NCI-H2196 (cell line): Measurements from ENCODE around the gene CDX1.

ENCODE experiments used
- DNase-seq: peaks from one replicate; lab custom pipeline; 2025; ENCODE audit not compliant: unreplicated experiment; lab: John Stamatoyannopoulos, UW

The CDX1 gene

DNA sequence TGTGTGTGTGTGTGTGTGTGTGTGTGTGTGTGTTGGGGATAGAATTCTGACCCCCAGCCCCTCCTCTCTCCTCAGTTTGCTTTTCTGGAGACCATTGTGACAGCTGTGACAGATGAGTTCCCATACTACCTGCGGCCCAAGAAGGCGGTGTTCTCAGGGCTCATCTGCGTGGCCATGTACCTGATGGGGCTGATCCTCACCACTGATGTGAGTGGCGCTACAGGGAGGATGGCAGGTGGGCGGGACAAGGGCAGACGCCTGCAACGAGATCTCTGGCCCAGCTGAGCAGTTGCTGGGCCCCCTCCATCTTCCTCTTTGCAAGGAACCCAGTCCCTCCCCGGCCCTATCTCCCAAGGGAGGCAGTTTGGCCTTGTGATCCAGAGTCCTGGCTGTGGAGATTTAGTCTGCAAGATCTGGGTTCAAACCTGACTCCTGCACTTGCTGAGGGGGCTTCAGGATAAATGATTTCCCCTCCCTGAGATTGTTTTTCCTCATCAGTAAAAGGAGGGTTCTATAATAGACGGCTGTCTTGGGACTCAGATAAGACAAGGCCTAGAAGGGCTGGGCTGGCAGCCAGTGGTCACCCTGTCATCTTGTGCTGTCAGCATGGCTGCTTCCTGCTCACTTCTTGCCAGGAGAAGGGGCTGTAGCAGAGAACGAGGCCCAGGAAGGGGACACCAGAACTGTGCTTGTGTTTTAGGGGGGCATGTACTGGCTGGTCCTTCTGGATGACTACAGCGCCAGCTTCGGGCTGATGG, 37.4 kb downstream of the CDX1 start:
- no peak for DNase-seq

DNA sequence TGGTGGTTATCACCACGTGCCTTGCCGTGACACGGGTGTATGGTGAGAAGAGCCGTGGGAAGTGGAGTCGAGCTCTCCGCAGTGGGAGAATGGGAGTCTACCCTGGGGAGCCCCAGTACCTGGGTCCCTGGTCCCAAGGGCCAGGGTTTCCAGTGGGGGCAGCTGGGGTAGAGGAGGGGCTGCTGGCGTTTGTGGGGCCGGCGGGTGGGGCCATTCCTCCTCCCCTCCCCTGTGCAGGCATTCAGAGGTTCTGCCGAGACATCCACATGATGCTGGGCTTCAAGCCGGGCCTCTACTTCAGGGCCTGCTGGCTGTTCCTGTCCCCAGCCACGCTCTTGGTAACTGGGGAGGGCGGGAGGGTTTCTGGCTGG, 38.0 kb downstream of the CDX1 start:
- no peak for DNase-seq

DNA sequence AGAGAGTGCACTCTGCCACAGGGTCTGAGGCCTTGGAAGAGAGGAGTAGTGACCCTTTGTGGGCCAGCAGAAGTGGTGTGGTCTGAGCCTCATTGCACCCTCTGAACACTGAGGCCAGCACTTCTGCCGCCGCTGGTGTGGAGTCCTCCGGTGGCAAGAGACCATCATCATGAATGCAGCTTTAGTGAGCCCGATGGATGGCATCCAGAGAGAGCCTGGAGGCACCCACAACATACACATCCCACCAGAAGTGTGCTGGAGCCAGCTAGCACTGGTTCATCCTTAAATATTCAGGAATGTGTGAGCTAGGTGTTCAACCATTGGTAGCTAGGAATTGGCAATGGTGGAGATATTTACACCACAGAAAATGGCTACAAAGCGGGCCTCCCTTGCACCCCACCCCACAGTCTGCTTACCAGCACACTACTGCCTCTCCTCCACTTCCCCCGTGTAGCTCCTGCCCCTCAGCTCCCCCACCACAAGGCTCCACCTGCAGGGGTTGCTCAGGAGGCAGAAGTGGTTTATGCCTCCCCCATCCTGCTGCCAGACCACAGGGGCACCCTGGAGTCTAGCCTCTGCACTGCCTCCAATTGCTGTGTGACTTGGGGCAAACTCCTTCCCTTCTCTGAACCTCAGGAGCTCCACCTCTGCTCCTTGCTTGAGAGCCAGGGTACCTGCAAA, 39.7 kb downstream of the CDX1 start:
- no peak for DNase-seq

DNA sequence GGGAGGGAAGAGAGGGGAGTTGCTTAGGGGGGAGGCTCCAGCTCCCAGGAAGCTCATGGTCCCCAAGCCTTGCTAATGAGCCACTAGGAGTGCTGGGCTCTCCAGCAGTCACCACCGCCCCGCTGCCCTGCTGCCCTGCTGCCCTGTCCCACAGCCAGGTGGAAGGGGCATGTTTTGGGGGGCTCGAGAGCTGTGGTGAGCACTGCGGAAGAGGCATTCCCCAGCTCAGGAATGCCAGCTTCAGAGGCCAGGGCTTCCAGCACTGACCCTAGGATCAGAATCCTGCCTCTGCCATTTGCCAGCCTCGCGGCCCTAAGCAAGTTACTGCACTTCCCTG, 40.2 kb downstream of the CDX1 start:
- DNase-seq = no peak

DNA sequence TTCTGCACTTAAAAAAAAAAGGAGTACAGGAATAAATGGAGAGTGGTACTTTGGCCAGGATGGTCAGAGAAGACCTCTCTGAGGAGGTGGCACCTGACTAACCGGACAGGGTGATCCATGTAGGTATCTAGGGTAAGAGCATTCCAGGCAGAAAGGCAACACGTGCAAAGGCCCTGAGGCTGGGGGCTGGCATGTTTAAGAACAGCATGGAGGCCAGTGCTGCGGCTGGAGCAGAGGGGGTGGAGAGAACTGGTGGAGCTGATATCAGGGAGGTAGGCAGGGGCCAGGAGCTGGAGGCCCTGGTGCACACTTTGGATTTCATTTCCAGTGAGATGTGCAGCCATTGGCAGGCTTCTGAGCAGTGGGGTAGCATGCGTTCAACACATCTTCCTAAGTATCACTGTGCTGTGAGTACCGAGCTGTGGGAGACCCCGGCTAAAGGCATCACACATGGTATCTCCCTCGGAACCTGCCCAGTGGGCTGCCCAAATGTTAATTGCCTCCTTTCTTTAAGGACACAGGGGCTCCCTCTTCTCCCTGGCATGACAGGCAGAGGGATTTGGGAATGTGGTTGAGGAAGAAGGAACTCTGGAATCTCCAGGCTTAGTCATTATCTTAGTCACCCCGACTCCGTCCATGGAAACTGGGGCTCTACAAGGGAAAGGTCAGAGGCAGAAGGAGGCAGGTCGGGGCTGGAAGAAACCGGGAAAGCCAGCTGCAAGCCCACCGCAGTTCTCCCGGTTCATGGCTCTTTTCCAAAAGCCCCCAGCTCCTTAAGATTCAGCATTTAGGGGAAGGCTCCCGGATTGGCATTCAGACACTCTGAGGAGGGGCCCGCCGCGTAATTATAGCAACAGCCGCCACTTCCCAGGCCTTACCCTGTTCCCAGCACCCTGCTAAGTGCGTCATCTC, 41.9 kb downstream of the CDX1 start:
- DNase-seq = no peak

DNA sequence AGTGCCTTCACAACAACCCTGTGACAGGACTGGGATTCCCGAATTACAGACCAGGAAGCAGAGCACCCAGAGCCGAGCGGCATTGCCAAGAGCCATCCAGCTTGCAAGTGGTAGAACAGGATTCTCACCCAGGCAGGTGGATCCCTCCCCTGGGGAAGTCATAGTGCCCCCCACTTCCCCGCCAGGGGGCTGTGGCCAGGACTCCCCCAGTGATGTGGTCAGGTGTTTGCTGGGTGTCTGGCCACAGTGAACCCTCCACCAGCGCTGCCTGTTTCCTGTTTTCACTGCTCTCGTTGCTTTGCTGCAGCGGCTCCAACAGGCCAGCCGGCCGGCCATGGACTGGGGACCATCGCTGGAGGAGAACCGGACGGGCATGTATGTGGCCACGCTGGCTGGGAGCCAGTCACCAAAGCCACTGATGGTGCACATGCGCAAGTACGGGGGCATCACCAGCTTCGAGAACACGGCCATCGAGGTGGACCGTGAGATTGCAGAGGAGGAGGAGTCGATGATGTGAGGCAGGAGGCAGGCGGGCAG, 42.6 kb downstream of the CDX1 start:
- no peak for DNase-seq

DNA sequence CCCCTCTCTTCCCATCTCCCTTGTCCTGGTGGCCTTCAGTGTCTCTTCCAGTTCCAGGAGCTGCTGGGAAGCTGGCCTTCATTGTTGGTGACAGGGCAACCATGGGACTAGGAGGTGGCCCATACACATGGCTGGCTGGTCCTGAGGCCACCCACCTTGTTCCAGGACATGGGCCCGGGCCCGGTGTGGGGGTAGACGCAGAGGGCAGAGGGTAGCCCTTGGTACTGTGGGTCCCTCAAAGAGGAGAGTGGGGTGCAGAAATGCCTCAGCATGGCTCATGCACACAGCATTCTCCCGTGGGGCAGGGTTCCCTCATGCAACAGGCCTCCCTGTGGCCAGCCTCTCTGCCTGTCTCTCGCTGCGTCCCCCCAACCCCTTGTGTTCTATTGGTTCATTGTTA, 44.1 kb downstream of the CDX1 start:
- no peak for DNase-seq

DNA sequence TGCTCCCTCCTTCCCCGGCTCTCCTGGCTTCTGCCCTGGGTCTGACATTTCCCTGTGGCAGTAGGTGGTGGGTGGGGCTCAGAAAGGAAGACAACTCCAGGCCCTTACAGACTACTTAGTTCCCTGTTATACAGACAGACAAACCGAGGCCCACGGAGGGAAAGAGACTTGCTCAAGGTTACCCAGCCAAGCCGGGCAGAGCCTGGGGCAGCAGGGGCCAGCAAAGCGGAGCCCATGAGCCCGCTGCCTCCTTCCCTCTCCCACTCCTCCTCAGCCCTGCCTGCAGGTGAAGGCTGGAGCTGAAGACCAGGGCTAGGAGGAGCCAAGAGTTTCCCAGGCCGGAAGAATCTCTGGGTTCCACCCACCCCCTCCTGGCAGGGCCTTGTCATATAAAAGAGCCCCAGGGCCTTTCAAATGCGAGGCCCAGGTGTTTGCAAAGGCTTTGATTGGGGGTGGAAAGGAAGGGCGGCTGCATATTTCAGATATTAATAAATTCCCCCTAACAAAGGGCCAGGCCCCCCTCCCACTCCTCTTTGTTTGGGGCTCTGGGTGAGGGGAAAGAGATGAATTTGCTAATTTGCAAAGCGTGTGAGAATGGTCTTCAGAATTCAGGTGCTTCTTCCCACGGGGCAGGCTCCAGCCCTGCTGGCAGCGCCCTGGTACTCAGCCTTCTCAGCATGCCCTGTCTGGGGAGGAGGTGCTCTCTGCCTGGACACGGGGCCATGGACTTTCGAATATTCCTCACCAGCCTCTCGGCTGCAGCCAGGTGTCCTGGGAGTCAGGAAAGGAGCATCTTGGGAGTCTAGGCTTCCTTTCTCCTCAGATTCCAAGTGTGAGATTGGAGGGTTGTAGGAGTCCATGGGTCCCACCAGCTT, 44.8 kb downstream of the CDX1 start:
- no peak for DNase-seq

DNA sequence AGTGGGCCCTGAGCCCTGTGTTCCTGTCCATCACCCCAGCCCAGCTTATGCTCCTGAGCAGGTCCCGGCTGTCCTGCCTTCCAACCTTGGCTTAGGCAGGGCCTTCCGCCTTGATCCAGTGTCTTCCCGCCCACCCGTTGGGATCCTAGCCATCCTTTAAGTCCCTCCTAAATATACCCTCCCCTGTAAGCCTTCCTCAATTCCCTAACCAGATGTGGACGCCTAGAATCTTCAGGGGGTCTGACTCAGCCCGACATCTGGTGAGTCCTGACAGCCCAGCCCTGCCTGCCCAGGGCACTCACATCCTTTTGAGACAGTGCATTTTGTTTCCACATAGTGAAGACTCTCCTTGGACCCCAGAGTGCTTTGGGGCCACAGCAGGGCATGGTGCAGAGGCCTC, 47.0 kb downstream of the CDX1 start:
- no peak for DNase-seq

DNA sequence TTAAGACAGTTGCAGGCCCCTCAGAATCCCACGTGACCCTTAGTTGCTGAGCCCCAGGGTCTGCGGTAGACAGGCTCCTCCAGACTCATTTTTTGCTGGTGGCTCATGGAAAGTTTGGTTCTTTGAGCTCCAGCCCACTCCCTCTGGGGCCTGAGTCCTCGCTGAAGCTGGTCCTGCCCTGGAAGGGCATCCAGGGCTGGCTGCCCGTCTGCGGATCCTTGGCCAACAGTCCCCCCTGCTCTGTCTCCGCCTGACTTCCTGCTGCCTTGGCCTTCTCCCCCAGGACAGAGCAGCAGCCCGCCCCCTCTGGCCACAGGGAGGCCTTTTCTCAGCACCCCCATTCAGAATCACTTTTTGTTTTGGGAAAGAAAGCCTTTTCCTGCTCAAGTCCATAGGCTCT, 47.7 kb downstream of the CDX1 start:
- no peak for DNase-seq

DNA sequence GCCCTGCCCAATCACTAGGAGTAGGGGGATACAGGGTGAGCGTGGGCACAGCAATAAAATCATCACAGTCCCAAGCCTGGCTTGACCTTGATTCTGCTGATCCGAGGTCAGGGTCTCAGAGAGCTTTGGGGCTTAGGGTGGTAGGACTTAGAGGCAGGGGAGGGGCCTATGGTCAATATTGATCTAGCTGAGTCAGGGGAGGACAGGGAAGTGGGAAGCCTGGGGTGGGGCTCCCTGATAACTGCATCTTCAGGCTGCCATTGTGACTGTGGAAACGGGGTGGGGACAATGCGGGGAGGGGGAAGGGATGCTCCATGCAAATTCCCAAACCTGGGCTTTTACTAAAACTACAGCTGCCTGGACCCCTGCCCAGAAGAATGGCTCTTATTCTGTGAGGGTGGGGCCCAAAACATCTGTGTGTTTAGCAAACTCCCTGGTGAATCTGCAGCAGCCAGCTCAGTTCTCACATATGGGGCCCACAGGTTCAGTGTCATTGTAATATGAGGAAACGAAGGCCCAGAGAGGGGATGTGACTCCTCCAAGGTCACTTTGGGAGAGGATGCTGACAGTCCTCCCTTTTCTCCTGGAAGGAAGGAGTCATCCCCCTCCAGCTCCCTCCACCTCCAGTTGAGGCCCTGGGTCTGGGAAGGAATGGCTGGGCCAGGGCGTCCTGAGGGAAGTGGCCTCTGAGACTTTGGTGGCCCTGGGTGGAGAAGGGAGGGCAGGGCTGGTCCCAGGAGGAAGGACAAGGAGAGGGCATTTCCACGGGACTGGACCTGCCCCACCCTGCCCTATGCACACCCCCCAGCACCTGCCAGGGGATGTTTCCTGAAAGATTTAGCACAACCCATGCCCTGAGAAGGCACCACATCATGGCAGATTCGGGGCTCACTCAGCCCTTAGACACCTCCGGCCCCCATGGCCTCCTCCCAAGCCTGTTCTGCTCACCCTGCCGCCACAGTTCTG, 49.7 kb downstream of the CDX1 start:
- DNase-seq = no peak

DNA sequence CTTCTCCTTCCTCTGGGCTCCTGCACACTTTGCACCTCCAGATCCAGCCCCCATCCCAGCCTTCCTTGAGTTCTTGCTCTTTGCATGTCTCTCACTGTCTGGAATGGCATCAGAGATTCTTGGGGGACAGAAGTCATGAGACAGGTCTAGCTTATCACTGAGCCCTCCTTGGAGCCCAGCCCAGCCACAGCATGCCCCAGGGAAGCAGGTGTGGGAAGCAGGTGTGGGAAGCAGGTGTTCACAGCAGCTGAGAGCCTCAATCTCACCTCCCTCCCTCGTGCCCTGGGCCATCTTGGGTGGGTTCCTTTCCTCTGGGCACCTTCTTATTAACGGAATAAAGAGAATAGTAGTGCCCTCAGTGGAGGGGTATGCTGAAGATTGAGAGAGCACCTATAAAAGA, 50.5 kb downstream of the CDX1 start:
- no peak for DNase-seq

DNA sequence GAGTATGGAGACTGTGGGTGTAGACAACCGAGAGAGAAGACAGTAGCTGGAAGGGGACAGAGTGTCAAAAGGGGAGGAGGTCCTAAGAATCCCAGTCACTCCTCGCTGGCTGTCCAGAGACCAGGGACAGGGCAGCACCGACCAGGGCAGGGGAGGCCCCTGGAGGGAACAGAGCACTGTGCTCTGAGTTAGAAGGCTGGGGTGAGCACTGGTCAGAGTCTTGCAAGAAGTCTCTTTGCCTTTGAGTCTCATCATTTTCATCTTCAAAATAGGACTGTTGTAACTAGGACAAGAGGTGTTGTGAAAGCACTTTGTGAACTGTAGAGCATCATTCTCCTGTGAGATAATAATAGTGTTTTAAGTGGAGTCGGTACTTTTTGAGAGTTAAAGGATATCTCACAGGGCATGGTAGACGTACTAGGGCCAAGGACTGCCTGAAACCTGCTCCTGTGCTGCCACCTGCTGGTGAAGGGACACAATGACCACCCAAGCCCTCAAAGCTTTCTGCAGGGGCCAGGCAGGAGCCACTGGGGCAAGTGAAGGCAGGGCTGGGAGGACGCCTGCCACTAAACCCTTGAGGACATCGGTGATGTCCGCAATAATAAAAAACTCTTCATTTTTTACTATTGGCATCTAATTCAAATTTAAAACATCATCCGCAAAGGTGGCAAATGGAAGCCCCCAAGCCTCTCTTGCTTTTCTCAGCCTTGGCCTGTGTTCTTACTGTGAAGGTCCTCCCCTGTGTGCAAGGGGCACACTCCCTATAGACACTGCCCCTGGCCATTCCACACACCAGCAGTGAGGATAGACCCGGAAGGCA, 51.5 kb downstream of the CDX1 start:
- DNase-seq = peak; percentile 77

DNA sequence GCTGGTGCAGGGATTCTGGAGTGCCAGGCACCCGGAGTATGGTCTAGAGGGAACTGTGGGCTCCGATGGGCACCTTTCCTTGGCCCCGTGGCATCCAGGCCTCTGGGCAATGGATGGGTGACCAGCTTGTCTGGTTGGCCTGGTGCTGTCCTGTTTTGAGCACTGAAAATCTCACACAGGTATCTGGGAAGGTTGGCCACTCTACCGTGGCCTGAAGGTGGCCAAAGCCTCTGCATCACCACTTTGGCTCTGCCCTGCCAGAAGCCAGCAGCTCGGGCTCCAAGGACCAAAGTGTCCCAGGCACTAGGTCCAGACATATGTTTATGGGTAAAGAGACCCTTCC, 52.1 kb downstream of the CDX1 start:
- DNase-seq = no peak

DNA sequence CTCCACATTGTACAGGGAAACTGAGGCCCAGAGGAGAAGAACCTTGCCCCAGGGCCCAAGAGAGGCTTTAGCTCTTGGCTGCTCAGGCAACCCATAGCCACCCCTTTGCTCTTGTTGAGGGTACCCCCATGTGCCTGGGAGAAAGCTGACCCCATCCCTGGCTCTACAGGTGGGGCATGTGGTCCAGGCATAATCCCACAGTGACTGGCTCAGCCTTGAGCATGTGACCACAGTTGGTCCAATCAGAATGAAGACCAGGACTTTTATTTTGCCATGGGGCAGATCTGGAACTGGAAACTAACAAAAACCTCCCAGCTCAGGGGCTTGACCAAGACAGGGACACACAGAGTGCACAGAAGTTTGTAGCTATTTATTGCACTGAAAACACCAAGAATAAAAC, 52.6 kb downstream of the CDX1 start:
- no peak for DNase-seq

DNA sequence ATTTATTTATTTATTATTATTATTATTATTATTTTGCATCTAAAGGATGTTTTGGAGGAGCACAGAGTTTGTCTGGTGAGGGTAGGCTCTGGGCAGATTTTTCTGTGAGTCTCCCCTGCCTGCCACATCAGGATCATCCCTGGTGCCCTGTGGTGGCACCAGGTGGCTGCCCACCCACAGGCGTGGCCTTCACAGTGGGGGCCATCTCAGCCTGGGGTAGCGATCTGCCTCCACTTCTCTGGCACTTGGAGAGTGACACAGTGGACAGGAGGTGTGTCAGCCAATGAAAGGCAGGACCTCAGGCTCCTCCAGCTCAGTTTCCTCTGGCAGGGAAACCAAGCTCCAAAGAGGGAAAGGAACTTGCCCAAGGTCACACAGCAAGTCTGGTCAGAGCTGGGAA, 53.3 kb downstream of the CDX1 start:
- DNase-seq = no peak

DNA sequence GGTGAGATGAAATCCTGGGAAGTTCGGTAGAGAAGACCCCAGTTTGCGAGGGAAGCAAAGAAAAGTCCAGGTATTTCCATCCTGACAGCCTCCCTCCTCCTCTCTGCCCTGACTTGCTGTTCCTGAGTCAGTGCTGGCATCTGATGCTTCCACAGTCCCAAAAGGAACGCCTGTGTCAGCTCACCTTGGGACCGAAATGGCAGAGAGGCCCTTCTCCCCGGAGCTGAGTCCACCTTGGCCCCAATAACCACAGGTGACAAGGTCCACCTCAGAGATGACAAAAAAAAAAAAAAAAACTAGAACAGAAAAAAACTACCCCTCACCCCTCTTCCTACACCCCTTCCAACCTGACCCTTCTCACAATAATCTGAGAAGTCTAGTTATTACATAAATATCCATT, 54.9 kb downstream of the CDX1 start:
- no peak for DNase-seq

DNA sequence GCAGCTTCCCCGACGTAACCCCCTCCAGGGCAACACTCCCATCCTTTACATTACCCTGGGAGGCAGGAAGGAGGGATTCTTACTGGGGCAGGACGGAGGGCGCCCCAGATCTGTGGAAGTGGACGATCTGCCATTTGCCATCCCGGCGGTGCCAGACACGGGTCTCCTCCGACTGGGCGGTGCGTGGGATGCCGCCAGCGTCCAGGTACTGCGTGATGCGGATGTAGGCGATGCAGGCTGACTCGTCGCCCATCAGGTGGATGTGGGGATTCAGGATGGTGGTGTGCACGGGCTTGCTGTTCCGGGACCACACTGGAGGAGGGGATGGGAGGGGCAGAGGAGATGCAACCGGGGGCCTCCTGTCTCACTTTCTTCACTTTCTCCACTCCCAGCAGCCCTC, 56.3 kb downstream of the CDX1 start:
- DNase-seq = no peak

DNA sequence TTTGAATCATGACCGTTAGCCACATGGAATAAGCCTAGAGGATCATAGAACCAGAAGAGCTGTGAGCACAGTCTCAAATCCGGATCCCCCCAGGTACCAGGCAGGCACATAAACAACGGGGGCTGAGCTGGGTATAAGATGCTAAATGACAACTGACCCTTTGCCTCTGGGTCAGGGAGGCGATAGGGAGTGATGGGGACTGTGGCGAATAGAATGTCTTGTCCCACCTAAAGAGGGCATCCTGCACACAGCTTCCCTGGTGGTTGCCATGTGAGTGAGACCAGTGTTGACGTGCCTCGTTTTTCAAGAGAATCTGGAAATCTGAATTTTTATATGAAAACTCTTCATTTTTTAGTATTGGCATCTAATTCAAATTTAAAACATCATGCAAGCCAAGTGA, 56.9 kb downstream of the CDX1 start:
- DNase-seq = no peak
